ENCODE data around the gene KY.

GRCh38 chr3:134617608-134618477 is 33.0 kb downstream of the KY start:
- TF ChIP-seq POLR2AphosphoS5 (IDR thresholded peaks at IDR 0.05; ENCODE audit: low read depth, low read length) (no peak), POLR2A (IDR thresholded peaks at IDR 0.05; ENCODE audit: low read depth, low read length) (no peak)
